ENCODE data around the gene USH1C.

USH1C gene

GRCh38 chr11:17558916-17559315 lies 14.7 kb upstream of the USH1C start:
- H3K4me1 Mint-ChIP-seq = no peaks in the 10 kb centered on the region
- peaks cover 37% of the 10 kb centered on the region for H3K27me3 Mint-ChIP-seq
- no peak overlapping the region for H3K4me3 Mint-ChIP-seq
- H3K9me3 Mint-ChIP-seq = no peaks in the 10 kb centered on the region
- no peak overlapping the region for H3K27ac Mint-ChIP-seq
- no peaks in the 10 kb centered on the region for H3K36me3 Mint-ChIP-seq
- ATAC-seq = no peak

- Mint-ChIP-seq H3K4me1 (no peaks in the 10 kb centered on the region), H3K4me3 (no peak overlapping the region), H3K36me3 (no peaks in the 10 kb centered on the region), H3K27ac (no peak overlapping the region), H3K27me3 (peaks cover 37% of the 10 kb centered on the region), H3K9me3 (no peaks in the 10 kb centered on the region)
- ATAC-seq = no peak
Observed at GRCh38 chr11:17558025-17558780, 14.0 kb upstream of the USH1C start.

GRCh38 chr11:17556999-17557398 lies 12.8 kb upstream of the USH1C start:
- no peaks in the 10 kb centered on the region for H3K9me3 Mint-ChIP-seq
- no peaks in the 10 kb centered on the region for H3K36me3 Mint-ChIP-seq
- no peak for ATAC-seq
- H3K4me3 Mint-ChIP-seq = no peak overlapping the region
- peaks cover 47% of the 10 kb centered on the region for H3K27me3 Mint-ChIP-seq
- H3K27ac Mint-ChIP-seq = no peak overlapping the region
- no peaks in the 10 kb centered on the region for H3K4me1 Mint-ChIP-seq

- ATAC-seq = no peak
Observed at GRCh38 chr11:17554487-17554886, 10.3 kb upstream of the USH1C start.

GRCh38 chr11:17553249-17553546 lies 9.0 kb upstream of the USH1C start:
- H3K27me3 Mint-ChIP-seq = peaks cover 50% of the 10 kb centered on the region
- H3K9me3 Mint-ChIP-seq = no peaks in the 10 kb centered on the region
- H3K27ac Mint-ChIP-seq = no peak overlapping the region
- no peaks in the 10 kb centered on the region for H3K36me3 Mint-ChIP-seq
- no peaks in the 10 kb centered on the region for H3K4me1 Mint-ChIP-seq
- no peak overlapping the region for H3K4me3 Mint-ChIP-seq
- ATAC-seq = no peak

More at GRCh38 chr11:17554487-17554886, 10.3 kb upstream of the USH1C start:
- Mint-ChIP-seq H3K4me3 (no peak overlapping the region), H3K27ac (no peak overlapping the region), H3K4me1 (no peaks in the 10 kb centered on the region), H3K27me3 (peaks cover 53% of the 10 kb centered on the region), H3K9me3 (no peaks in the 10 kb centered on the region), H3K36me3 (no peaks in the 10 kb centered on the region)

- no peak for ATAC-seq
- Mint-ChIP-seq H3K36me3 (no peaks in the 10 kb centered on the region), H3K4me1 (peaks cover under 1% of the 10 kb centered on the region), H3K27ac (no peak overlapping the region), H3K9me3 (no peaks in the 10 kb centered on the region), H3K27me3 (peaks cover 50% of the 10 kb centered on the region), H3K4me3 (no peak overlapping the region)
Observed at GRCh38 chr11:17552392-17553248, 8.4 kb upstream of the USH1C start.

GRCh38 chr11:17552041-17552355 lies 7.8 kb upstream of the USH1C start:
- ATAC-seq = no peak
- no peak overlapping the region for H3K27ac Mint-ChIP-seq
- H3K4me3 Mint-ChIP-seq = no peak overlapping the region
- H3K36me3 Mint-ChIP-seq = no peaks in the 10 kb centered on the region
- peaks cover 50% of the 10 kb centered on the region for H3K27me3 Mint-ChIP-seq
- H3K4me1 Mint-ChIP-seq = peaks cover 7% of the 10 kb centered on the region
- H3K9me3 Mint-ChIP-seq = no peaks in the 10 kb centered on the region

- ATAC-seq = no peak
- no peaks in the 10 kb centered on the region for H3K9me3 Mint-ChIP-seq
- H3K27ac Mint-ChIP-seq = no peak overlapping the region
- no peak overlapping the region for H3K4me3 Mint-ChIP-seq
- H3K4me1 Mint-ChIP-seq = peaks cover 8% of the 10 kb centered on the region
- no peaks in the 10 kb centered on the region for H3K36me3 Mint-ChIP-seq
- H3K27me3 Mint-ChIP-seq = peaks cover 55% of the 10 kb centered on the region
Observed at GRCh38 chr11:17551347-17552040, 7.3 kb upstream of the USH1C start.

GRCh38 chr11:17550450-17551346 lies 6.5 kb upstream of the USH1C start:
- ATAC-seq = no peak
- Mint-ChIP-seq H3K36me3 (no peaks in the 10 kb centered on the region), H3K9me3 (no peaks in the 10 kb centered on the region), H3K4me1 (peaks cover 8% of the 10 kb centered on the region), H3K27me3 (peaks cover 62% of the 10 kb centered on the region), H3K27ac (no peak overlapping the region), H3K4me3 (no peak overlapping the region)

GRCh38 chr11:17548444-17548843 lies 4.2 kb upstream of the USH1C start:
- H3K9me3 Mint-ChIP-seq = peaks cover 2% of the 10 kb centered on the region
- no peak overlapping the region for H3K4me3 Mint-ChIP-seq
- ATAC-seq = no peak
- peaks cover 8% of the 10 kb centered on the region for H3K4me1 Mint-ChIP-seq
- no peak overlapping the region for H3K27ac Mint-ChIP-seq
- peaks cover 77% of the 10 kb centered on the region for H3K27me3 Mint-ChIP-seq
- no peaks in the 10 kb centered on the region for H3K36me3 Mint-ChIP-seq

GRCh38 chr11:17547932-17548331 lies 3.7 kb upstream of the USH1C start:
- Mint-ChIP-seq H3K4me3 (no peak overlapping the region), H3K27me3 (peaks cover 77% of the 10 kb centered on the region), H3K36me3 (no peaks in the 10 kb centered on the region), H3K9me3 (peaks cover 2% of the 10 kb centered on the region), H3K27ac (no peak overlapping the region), H3K4me1 (peaks cover 8% of the 10 kb centered on the region)
- no peak for ATAC-seq

GRCh38 chr11:17547051-17547577 lies 2.9 kb upstream of the USH1C start, which contains the start of gene OTOG:
Gene OTOG (plus strand): TSS chr11:17547259. CDS start chr11:17547373, 114 bp downstream.
- Mint-ChIP-seq H3K9me3 (peaks cover 2% of the 10 kb centered on the region), H3K27me3 (peaks cover 75% of the 10 kb centered on the region), H3K36me3 (no peaks in the 10 kb centered on the region), H3K27ac (no peak within 1 kb of the TSS), H3K4me1 (peaks cover 8% of the 10 kb centered on the region), H3K4me3 (no peak within 1 kb of the TSS)
- no peak for ATAC-seq

- H3K27ac Mint-ChIP-seq = no peak overlapping the region
- H3K4me1 Mint-ChIP-seq = peaks cover 8% of the 10 kb centered on the region
- peaks cover 69% of the 10 kb centered on the region for H3K27me3 Mint-ChIP-seq
- H3K4me3 Mint-ChIP-seq = no peak overlapping the region
- peaks cover 2% of the 10 kb centered on the region for H3K9me3 Mint-ChIP-seq
- no peaks in the 10 kb centered on the region for H3K36me3 Mint-ChIP-seq
- no peak for ATAC-seq
Observed at GRCh38 chr11:17546240-17546639, 2.0 kb upstream of the USH1C start.

GRCh38 chr11:17543574-17544180 lies 539 bp downstream of the USH1C start:
- H3K9me3 Mint-ChIP-seq = peaks cover 2% of the 10 kb centered on the region
- H3K4me1 Mint-ChIP-seq = peaks cover 8% of the 10 kb centered on the region
- ATAC-seq = no peak
- H3K36me3 Mint-ChIP-seq = no peaks in the 10 kb centered on the region
- H3K27me3 Mint-ChIP-seq = peaks cover 56% of the 10 kb centered on the region
- H3K27ac Mint-ChIP-seq = no peak overlapping the region
- no peak overlapping the region for H3K4me3 Mint-ChIP-seq
